ENCODE measurements around the gene SERPINB6. TPM values are rescaled to one million over a fixed set of nuclear protein-coding genes. Genes with fewer than 3 reads are reported as not detected.

Gene SERPINB6
- total and polyA plus RNA-seq, 7 experiments from 2014 or later: 19.7 to 94.2 (median 56.6) TPM

DNA sequence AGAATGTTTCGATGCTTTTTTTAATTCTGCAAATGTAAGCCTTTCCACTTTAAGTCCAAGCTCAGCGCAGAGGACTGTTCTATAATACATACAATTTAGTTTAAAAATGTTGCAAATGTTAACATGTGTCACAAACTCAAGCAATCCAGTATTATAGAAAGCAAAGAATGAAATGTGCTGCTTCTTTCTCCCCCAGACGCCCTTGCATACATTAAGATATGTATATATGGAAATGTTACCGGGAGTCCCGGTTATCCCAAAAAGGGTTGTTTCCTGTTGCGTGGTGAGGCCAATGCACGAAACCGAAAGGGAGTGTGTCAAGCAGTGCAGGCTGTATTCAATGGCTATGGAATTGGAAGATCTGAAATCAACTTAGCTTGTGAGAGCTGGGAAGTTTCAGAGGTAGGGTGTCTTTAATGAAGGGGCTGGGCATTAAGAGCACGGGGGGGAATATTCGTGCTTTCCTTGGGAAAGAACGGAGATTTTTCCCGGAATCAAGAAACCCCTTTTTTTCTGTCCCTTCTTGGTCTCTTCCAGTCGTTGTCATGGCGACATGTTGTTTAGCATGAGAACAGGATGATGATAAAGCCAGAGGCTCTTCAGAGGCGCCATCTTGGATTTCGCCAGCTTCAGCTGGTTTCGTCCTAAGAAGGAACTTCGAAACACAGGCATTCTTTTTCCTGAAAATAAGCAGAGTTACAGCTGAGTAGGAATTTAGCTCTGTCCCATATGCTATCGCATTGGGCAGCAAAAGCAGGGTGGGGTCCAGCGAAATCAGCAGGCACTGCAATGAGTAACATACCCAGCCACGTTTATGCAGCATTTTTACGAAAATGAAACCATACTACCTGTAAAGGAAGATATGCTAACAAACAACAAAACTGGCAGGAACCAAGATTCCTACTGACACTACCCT lies 18.2 kb upstream of the SERPINB6 start:
- H3K4me3 ChIP-seq (ENCODE audit: low read length): peak overlapping the region; percentile 76
- no peaks in the 10 kb centered on the region for H3K9me3 ChIP-seq (ENCODE audit: control insufficient read depth in 2 of 3, low read length in 3 of 3)
- no peaks in the 10 kb centered on the region for H3K27me3 ChIP-seq (ENCODE audit: control insufficient read depth in 2 of 2, insufficient read depth in 2 of 2, low read length in 2 of 2)
- ChIA-PET CTCF (interaction anchor here (0.5 to 5.9 kb wide), 35 partner anchors 9 to 444 kb away, joined by 3 to 53 read pairs (median 5); partner anchors contain the start of genes NQO2 and SERPINB1), POLR2A (interaction anchor here (0.6 to 9.6 kb wide), 58 partner anchors 8 to 1032 kb away, joined by 3 to 440 read pairs (median 4); partner anchors contain the start of genes NQO2, RIPK1, SERPINB1 and SERPINB6)
- intact Hi-C loops (cut with micrococcal nuclease): loop anchor here (1.0 to 5.0 kb wide), 23 partner anchors 10 to 1147 kb away; partner anchors contain the start of genes BPHL (in 2 of the 2), NQO2 (in 2 of the 2), SERPINB1 (in 2 of the 2) and SERPINB6 (in 2 of the 2)
- Mint-ChIP-seq H3K4me1 (peaks cover 14 to 39% (median 30%) of the 10 kb centered on the region in 7 donors), H3K27me3 (peaks cover 0 to 8% (median 0%) of the 10 kb centered on the region in 5 donors), H3K27ac (peak overlapping the region; percentile 94 to 100 (median 100)), H3K36me3 (peaks cover 0 to 6% (median 0%) of the 10 kb centered on the region in 5 donors), H3K9me3 (peaks cover 0 to 1% (median 0%) of the 10 kb centered on the region in 11 donors), H3K4me3 (peak overlapping the region; percentile 88 to 98 (median 95))
- peak overlapping the region; percentile 94 for H3K27ac ChIP-seq (ENCODE audit: low read depth, low read length)
- DNase-seq (peak; percentile 53 to 92 (median 90)), ATAC-seq (peak; percentile 85)
- peaks cover 0 to 4% (median 0%) of the 10 kb centered on the region in 3 experiments for H3K36me3 ChIP-seq (ENCODE audit: control insufficient read depth in 2 of 3, insufficient read depth in 3 of 3, low read length in 3 of 3)
- H3K4me1 ChIP-seq (ENCODE audit: control insufficient read depth in 2 of 2, insufficient read depth in 2 of 2, low read length in 2 of 2): peaks cover 14% of the 10 kb centered on the region in 2 donors

DNA sequence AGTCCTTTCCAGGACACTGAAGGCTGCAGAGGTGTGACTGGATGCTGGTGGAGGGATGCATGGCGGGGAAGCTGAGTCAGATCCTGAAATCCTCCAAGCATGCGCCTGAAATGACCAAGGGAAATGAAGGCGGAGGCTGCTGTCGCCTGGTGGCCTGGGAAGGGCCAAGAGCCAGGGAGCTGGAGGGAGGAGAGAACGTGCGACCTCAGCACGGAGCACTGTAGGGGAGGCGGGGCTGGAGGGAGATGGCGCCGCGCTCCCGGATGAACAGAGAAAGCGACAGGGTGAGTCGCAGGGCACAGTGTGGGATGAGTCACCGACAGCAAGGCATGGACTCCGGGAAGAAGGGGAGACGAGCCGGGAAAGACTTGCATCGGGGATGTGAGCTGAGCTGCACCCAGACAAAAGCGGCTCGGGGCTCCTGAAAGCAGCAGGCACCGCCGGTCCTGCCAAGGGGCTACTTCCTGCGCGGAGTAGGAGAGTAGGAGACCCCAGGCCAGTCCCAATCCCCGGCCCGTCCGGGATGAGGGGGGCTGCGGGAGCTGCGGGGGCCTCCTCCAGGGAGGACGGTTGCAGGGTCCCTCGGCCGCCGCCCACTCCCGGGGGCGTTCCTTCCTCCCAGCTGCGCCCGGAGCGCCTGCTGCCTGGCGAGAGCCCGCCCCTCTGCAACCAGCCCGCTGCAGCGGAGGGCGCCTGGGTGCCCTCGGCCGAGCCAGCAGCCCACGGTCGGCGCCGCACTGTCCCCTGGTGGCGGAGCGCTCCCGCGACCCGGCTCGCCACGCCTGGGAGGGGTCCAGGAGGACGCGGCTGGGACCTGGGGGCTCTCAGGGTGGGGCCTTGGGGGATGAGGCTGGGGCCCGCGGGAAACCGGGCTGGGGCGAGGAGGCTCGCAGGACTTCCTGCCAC lies 17.3 kb upstream of the SERPINB6 start:
- H3K4me3 Mint-ChIP-seq: peak overlapping the region; percentile 88 to 98 (median 96)
- Histone ChIP-seq H3K4me3 (ENCODE audit: low read length) (peak overlapping the region; percentile 76), H3K27me3 (ENCODE audit: control insufficient read depth in 2 of 2, insufficient read depth in 2 of 2, low read length in 2 of 2) (no peaks in the 10 kb centered on the region), H3K9me3 (ENCODE audit: control insufficient read depth in 2 of 3, low read length in 3 of 3) (no peaks in the 10 kb centered on the region), H3K4me1 (ENCODE audit: control insufficient read depth in 2 of 2, insufficient read depth in 2 of 2, low read length in 2 of 2) (peaks cover 14% of the 10 kb centered on the region in 2 donors), H3K36me3 (ENCODE audit: control insufficient read depth in 2 of 3, insufficient read depth in 3 of 3, low read length in 3 of 3) (peaks cover 0 to 4% (median 0%) of the 10 kb centered on the region in 3 experiments), H3K27ac (ENCODE audit: low read depth, low read length) (peak overlapping the region; percentile 94)
- H3K9me3 Mint-ChIP-seq: peaks cover 0 to 1% (median 0%) of the 10 kb centered on the region in 11 donors
- peak; percentile 87 for ATAC-seq
- H3K27me3 Mint-ChIP-seq: peaks cover 0 to 11% (median 0%) of the 10 kb centered on the region in 5 donors
- DNase-seq: peak in 8 of 9 donors; percentile 68 to 84 (median 78)
- POLR2A ChIA-PET: interaction anchor here (0.6 to 9.6 kb wide), 44 partner anchors 10 to 1033 kb away, joined by 3 to 440 read pairs (median 4); partner anchors contain the start of genes NQO2, RIPK1, SERPINB1 and SERPINB6
- CTCF ChIA-PET: interaction anchor here (0.6 to 5.9 kb wide), 27 partner anchors 9 to 512 kb away, joined by 3 to 53 read pairs (median 5); partner anchors contain the start of genes RIPK1, SERPINB1 and SERPINB6
- peak overlapping the region; percentile 94 to 100 (median 100) for H3K27ac Mint-ChIP-seq
- H3K36me3 Mint-ChIP-seq: peaks cover 0 to 6% (median 0%) of the 10 kb centered on the region in 5 donors
- intact Hi-C loops (cut with micrococcal nuclease): loop anchor here (1.0 to 5.0 kb wide), 23 partner anchors 11 to 1148 kb away; partner anchors contain the start of genes SERPINB1 (in 2 of the 2), SERPINB6 (in 2 of the 2), WRNIP1 (in 2 of the 2) and BPHL (in 1 of the 2)
- peaks cover 15 to 41% (median 30%) of the 10 kb centered on the region in 7 donors for H3K4me1 Mint-ChIP-seq

DNA sequence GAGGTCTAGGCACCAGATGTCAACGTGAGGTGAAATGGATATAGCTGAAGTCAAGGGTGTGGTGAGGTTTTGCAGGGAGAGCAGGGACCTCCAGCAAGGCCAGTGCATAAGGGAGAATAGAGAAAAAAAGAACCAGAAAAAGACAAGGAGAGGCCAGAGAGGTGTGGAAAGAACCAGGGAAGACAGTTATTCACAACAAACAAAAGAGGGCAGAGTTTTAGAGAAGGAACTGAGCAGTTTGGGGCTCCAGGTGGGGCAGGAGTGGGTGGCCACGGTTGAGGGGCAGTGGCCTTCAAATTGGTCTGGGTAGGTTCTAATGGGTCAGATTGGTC lies 16.7 kb upstream of the SERPINB6 start:
- Histone ChIP-seq H3K36me3 (ENCODE audit: control insufficient read depth in 2 of 3, insufficient read depth in 3 of 3, low read length in 3 of 3) (peaks cover 0 to 4% (median 0%) of the 10 kb centered on the region in 3 experiments), H3K27ac (ENCODE audit: low read depth, low read length) (peak overlapping the region; percentile 94), H3K9me3 (ENCODE audit: control insufficient read depth in 2 of 3, low read length in 3 of 3) (no peaks in the 10 kb centered on the region), H3K27me3 (ENCODE audit: control insufficient read depth in 2 of 2, insufficient read depth in 2 of 2, low read length in 2 of 2) (no peaks in the 10 kb centered on the region), H3K4me1 (ENCODE audit: control insufficient read depth in 2 of 2, insufficient read depth in 2 of 2, low read length in 2 of 2) (peaks cover 14% of the 10 kb centered on the region in 2 donors), H3K4me3 (ENCODE audit: low read length) (peak overlapping the region; percentile 76)
- Mint-ChIP-seq H3K36me3 (peaks cover 0 to 6% (median 0%) of the 10 kb centered on the region in 5 donors), H3K4me3 (peak overlapping the region; percentile 88 to 96 (median 93)), H3K9me3 (peaks cover 0 to 1% (median 0%) of the 10 kb centered on the region in 11 donors), H3K27ac (peak overlapping the region; percentile 90 to 100 (median 96)), H3K27me3 (peaks cover 0 to 18% (median 0%) of the 10 kb centered on the region in 5 donors), H3K4me1 (peaks cover 17 to 45% (median 30%) of the 10 kb centered on the region in 7 donors)
- POLR2A ChIA-PET: interaction anchor here (0.7 to 9.6 kb wide), 25 partner anchors 9 to 1030 kb away, joined by 3 to 440 read pairs (median 14); partner anchors contain the start of genes NQO2, RIPK1, SERPINB1 and SERPINB6
- DNase-seq (no peak), ATAC-seq (no peak)
- CTCF ChIA-PET: interaction anchor here (0.6 to 5.9 kb wide), 12 partner anchors 16 to 513 kb away, joined by 3 to 53 read pairs (median 6); partner anchors contain the start of genes RIPK1 and SERPINB6
- intact Hi-C loops (cut with micrococcal nuclease): loop anchor here (2.0 to 5.0 kb wide), 9 partner anchors 35 to 1149 kb away; partner anchors contain the start of genes BPHL (in 1 of the 2), PSMG4 (in 1 of the 2) and SERPINB9 (in 1 of the 2)

DNA sequence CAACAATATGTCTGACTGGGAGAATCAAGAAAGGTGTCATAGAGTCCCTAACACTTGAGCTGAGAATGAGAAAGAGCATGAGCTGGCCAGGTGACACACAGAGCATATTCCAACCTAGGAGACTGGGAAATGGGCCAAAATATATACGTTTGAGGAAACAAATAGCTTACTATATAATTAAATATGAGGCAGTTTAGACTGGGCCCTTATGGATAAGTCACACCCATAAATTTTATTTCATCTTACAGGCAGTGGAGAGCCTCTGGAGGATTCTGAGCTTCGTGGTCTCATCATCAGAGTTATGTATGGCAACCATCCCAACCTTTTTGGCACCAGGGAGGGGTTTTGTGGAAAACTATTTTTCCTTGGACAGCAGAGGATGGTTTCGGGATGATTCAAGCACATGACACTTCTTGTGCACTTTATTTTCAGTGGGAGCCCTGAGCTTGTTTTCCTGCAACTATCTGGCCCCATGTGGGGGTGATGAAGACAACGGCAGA lies 15.4 kb upstream of the SERPINB6 start:
- peaks cover 0 to 4% (median 0%) of the 10 kb centered on the region in 3 experiments for H3K36me3 ChIP-seq (ENCODE audit: control insufficient read depth in 2 of 3, insufficient read depth in 3 of 3, low read length in 3 of 3)
- CTCF ChIA-PET: interaction anchor here (0.6 to 5.9 kb wide), 6 partner anchors 32 to 220 kb away, joined by 3 to 53 read pairs (median 22); no protein-coding TSS in a partner anchor
- peaks cover 0 to 1% (median 0%) of the 10 kb centered on the region in 5 donors for H3K36me3 Mint-ChIP-seq
- peaks cover 14% of the 10 kb centered on the region in 2 donors for H3K4me1 ChIP-seq (ENCODE audit: control insufficient read depth in 2 of 2, insufficient read depth in 2 of 2, low read length in 2 of 2)
- H3K4me3 ChIP-seq (ENCODE audit: low read length): no peak overlapping the region
- intact Hi-C loops (cut with micrococcal nuclease): loop anchor here (5.0 kb wide), 2 partner anchors 371 to 1031 kb away; no protein-coding TSS in a partner anchor
- peak overlapping the region in 9 of 10 donors; percentile 13 to 96 (median 81) for H3K4me3 Mint-ChIP-seq
- no peaks in the 10 kb centered on the region for H3K27me3 ChIP-seq (ENCODE audit: control insufficient read depth in 2 of 2, insufficient read depth in 2 of 2, low read length in 2 of 2)
- no peaks in the 10 kb centered on the region for H3K9me3 ChIP-seq (ENCODE audit: control insufficient read depth in 2 of 3, low read length in 3 of 3)
- H3K27ac ChIP-seq (ENCODE audit: low read depth, low read length): peak overlapping the region; percentile 94
- no peak for ATAC-seq
- H3K9me3 Mint-ChIP-seq: peaks cover 0 to 1% (median 0%) of the 10 kb centered on the region in 11 donors
- peak overlapping the region in 7 of 9 donors; percentile 65 to 100 (median 95) for H3K27ac Mint-ChIP-seq
- peaks cover 0 to 26% (median 0%) of the 10 kb centered on the region in 5 donors for H3K27me3 Mint-ChIP-seq
- no peak for DNase-seq
- peaks cover 18 to 40% (median 27%) of the 10 kb centered on the region in 7 donors for H3K4me1 Mint-ChIP-seq
- POLR2A ChIA-PET: interaction anchor here (0.6 to 9.6 kb wide), 14 partner anchors 8 to 154 kb away, joined by 3 to 440 read pairs (median 5); partner anchors contain the start of genes NQO2, RIPK1 and SERPINB1

DNA sequence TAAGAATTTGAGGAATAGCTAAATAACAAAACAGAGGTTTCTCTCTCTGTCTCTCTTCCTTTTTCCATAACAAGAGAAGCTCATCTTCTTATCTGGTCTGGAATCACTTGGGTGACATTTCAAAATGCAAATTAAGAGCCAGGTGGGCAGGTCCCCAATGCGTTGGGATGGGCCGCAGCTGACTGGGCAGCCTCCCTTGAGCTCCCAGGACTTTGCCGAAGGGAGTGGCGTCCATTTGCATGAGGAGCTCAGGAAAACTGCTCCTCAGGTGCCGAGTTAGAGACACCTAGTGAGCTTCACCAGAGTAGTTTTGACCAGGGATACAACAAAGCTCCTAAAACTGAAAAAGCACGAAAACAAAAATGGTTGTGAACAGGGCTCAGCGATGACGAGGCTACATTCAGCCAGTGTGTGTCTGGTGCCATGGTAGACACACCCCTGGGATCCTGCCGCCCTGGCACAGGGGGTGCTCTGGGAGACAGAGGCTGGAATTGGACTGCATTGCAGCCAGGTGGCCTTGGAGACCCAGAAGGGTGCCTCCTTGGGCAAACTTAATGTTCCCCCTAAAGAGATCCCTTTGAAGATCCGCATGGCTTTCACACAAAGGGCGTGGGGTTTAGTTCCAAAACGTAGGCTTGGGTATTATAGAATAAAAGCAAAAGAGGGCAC lies 13.5 kb upstream of the SERPINB6 start:
- Histone ChIP-seq H3K27ac (ENCODE audit: low read depth, low read length) (no peak overlapping the region), H3K4me1 (ENCODE audit: control insufficient read depth in 2 of 2, insufficient read depth in 2 of 2, low read length in 2 of 2) (peaks cover 14% of the 10 kb centered on the region in 2 donors), H3K27me3 (ENCODE audit: control insufficient read depth in 2 of 2, insufficient read depth in 2 of 2, low read length in 2 of 2) (no peaks in the 10 kb centered on the region), H3K36me3 (ENCODE audit: control insufficient read depth in 2 of 3, insufficient read depth in 3 of 3, low read length in 3 of 3) (peaks cover 0 to 4% (median 0%) of the 10 kb centered on the region in 3 experiments), H3K9me3 (ENCODE audit: control insufficient read depth in 2 of 3, low read length in 3 of 3) (no peaks in the 10 kb centered on the region), H3K4me3 (ENCODE audit: low read length) (no peak overlapping the region)
- no peaks in the 10 kb centered on the region for H3K36me3 Mint-ChIP-seq
- DNase-seq (no peak), ATAC-seq (no peak)
- H3K27me3 Mint-ChIP-seq: peaks cover 0 to 42% (median 5%) of the 10 kb centered on the region in 5 donors
- H3K27ac Mint-ChIP-seq: peak overlapping the region in 1 of 9 donors; percentile 56
- peak overlapping the region in 1 of 10 donors; percentile 17 for H3K4me3 Mint-ChIP-seq
- H3K9me3 Mint-ChIP-seq: peaks cover 0 to 1% (median 0%) of the 10 kb centered on the region in 11 donors
- intact Hi-C loops (cut with micrococcal nuclease): loop anchor here (5.0 kb wide), 2 partner anchors 372 to 1032 kb away; no protein-coding TSS in a partner anchor
- CTCF ChIA-PET: interaction anchor here (0.6 to 1.9 kb wide), 3 partner anchors 41 to 135 kb away, joined by 3 to 9 read pairs (median 4); no protein-coding TSS in a partner anchor
- POLR2A ChIA-PET: interaction anchor here (0.7 to 9.6 kb wide), 5 partner anchors 10 to 159 kb away, joined by 3 to 440 read pairs (median 3); no protein-coding TSS in a partner anchor
- peaks cover 17 to 33% (median 22%) of the 10 kb centered on the region in 7 donors for H3K4me1 Mint-ChIP-seq

All from naive thymus-derived CD4-positive, alpha-beta T cell (primary cell).